ENCODE data around the gene CXCL17.
A peak's percentile ranks its signal among the peaks of the same experiment; 100 is the strongest.

The CXCL17 gene

GRCh38 chr19:42423462-42424344, 19.0 kb downstream of the CXCL17 start:
- DNase-seq = peak; percentile 94

DNA sequence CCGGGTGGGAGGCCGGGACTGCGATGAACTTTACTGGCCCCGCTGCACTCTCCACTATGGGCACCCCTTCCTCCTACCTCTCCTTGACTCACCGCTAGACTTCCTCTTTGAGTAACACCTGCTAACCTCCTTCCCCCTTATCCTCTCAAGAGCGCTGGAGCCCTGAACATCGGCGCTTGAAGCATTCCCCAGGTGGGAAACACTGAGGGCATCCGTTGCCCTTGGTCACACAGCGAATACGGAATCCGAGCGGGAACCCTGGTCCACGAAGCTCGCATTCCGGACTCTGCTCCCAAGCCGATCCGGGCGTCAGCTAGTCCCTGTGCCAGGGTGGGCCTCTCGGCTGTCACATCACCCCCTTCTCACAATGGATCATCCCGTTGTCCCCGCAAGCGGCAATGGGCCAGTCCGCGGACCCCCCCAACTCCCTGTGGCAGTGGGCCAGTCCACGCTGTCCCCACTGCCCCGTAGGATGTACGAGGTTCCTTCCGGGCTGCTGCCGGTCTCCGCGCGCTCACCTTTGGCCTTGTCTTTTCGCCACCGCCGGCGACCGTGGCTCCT, 19.8 kb downstream of the CXCL17 start:
- DNase-seq = peak; percentile 52

DNA sequence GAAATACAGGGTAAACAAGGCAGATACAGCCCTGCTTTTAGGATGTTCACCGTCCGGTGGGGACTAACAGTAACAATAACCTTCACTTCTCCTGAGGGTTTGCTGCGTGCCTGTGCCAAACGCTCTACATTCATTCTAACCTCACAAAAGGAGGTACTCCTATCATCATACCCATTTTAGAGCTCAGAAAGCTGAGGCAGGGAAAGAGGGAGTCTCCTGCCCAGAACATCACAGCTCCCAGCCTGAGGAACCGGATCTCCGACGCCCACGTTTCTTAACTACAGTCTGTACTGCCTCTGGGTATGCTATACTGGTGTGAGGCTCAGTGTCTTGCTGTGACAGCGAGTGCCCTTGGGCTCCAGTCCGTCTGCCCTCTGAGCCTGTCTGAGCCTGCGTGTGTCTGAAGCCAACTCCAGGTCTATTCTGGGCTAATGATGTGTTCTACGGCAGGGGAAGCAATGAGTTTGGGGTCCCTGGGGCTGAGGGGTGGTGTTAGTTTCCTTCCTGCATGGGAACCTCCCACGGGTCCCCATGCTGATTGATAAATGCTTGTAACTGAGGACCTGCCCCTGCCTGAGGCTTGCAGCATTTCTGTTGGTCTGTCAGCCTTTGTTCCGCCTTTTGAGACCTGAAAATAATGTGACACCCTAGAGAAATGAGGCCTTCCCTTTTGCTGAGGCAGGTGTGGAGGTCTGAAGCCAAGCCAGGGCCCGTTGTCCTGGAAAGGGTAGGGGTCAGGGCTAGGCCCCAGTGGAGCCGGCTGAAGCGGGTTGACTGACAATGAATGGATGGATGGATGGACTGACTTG, 20.4 kb downstream of the CXCL17 start:
- no peak for DNase-seq

GRCh38 chr19:42421591-42422031, 21.1 kb downstream of the CXCL17 start:
- no peak for DNase-seq

GRCh38 chr19:42421101-42421500, 21.6 kb downstream of the CXCL17 start:
- no peak for DNase-seq

GRCh38 chr19:42420055-42420544, 22.6 kb downstream of the CXCL17 start:
- peak; percentile 84 for DNase-seq

DNA sequence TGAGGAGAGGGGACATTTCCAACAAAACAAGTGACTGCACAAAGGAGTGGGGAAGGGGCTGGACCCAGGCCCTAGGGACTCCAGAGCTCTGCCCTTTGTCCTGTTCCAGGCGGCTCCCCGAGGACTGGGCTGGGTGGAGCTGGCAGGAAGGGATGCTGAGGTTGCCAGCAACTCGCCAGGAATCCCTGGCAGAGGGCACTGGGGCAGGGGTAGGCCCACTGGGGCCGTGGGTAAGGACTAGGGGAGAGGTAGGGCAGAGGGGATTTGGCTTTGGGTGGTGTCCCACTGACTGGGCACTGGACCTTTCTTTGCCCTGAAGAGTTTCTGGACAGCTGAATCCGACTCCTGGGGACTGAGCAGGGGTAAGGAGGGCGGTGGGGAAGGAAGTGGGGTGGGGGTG, 23.4 kb downstream of the CXCL17 start:
- no peak for DNase-seq

- DNase-seq = no peak
These were observed 30.1 kb downstream of the CXCL17 start for GRCh38 chr19:42412661-42413076.

- DNase-seq = no peak
These were observed 30.5 kb downstream of the CXCL17 start for GRCh38 chr19:42412227-42412626.

GRCh38 chr19:42411581-42412178, 31.1 kb downstream of the CXCL17 start:
- no peak for DNase-seq

GRCh38 chr19:42410371-42410770, 32.4 kb downstream of the CXCL17 start:
- DNase-seq = no peak

- DNase-seq = no peak
These were observed 33.3 kb downstream of the CXCL17 start for GRCh38 chr19:42409477-42409876.

- DNase-seq = no peak
These were observed 35.0 kb downstream of the CXCL17 start for GRCh38 chr19:42407816-42408175.

- no peak for DNase-seq
These were observed 35.5 kb downstream of the CXCL17 start for GRCh38 chr19:42407085-42407815.

DNA sequence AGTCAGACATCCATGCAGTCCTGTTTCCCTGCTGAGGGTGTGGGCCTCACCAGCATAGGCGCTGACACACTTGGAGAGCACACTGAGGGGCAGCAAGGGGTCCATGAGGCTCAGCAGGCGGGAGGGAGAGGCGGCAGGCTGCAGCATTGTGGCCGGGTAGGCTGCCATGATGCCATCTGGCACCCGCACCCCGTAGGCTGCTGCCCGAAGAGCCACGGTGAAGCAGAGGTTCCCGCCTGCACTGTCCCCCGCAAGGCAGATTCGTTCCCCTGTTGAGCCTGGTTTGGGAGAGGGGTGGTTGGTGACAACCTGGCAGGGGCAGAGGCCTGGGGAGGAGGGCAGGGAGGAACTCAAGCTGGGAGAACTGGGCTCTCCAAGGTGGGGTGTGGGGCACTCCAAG, 36.6 kb downstream of the CXCL17 start:
- no peak for DNase-seq

- DNase-seq = no peak
These were observed 39.2 kb downstream of the CXCL17 start for GRCh38 chr19:42403586-42403985.

DNA sequence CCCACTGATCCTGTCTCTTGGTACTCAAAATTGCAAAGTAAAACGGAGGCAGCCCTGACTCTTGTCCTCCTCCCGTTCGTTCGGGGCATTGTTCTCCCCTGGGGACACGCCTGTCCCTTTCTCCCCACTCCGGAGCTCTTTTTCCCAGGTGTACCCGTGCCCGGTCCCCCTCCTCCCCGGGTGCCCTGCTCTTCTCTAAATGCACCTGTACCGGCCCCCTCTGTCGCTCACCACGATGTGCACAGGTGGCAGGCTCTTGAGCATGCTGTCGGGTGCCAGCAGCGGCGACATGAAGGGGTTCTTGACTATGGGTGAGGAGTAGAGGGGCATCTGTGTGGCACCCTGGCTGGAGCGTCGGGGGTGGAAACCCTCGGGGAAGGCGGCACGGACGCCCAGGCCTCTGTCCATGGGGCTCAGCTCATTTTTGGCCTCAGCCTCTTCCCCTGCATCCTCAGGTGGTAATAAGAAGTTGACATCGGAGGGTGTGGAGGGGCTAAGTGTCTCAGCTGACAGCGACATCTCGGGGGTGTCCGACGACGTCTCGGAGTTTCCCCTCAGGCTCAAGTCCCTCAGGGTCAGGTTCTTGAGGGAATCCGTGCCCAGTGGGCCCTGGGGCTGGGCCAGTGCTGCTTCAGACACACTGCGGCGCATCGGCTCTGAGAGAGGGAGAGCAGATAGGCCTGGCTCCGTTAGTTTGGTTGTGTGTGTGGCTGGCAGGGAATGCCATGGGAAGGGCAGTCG, 40.2 kb downstream of the CXCL17 start:
- no peak for DNase-seq

- peak; percentile 67 for DNase-seq
These were observed 41.1 kb downstream of the CXCL17 start for GRCh38 chr19:42401365-42402303.

DNA sequence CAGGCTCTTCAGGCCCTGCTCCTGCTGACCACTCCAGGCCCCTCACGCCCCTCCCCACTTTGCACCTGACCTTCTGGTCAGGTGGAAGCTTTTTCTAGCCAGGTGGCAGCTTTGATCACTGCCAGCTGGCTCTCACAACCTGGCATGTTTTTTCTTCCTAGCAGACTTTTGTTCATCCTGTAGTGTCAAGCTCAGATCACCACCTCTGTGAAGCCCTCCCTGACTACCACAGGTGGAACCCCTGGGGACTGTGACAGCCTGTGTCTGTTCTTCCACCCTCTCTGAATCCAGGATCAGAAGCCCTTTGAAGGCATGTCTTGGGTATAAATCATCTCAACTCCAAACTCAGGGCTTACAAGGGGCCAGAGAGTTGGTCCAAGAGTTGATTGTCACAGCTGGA, 42.3 kb downstream of the CXCL17 start:
- no peak for DNase-seq

Data from CD4-positive, alpha-beta T cell treated with Interleukin-4 for 4 hours (primary cell).